ENCODE measurements around the gene SREBF2.

Gene SREBF2

GRCh38 chr22:41935509-41935908 is 102.6 kb downstream of the SREBF2 start:
- no peak for DNase-seq (ENCODE audit: low read depth)
- no peak overlapping the region for H3K4me3 ChIP-seq (ENCODE audit: low read depth, low read length)
- no peak for TF ChIP-seq MYC (IDR thresholded peaks at IDR 0.05; ENCODE audit: low read depth, low read length)
- no peak for TF ChIP-seq POLR2A (IDR thresholded peaks at IDR 0.05; ENCODE audit: extremely low read depth, insufficient read length)
- no peak for TF ChIP-seq CTCF (IDR thresholded peaks at IDR 0.05; ENCODE audit: low read depth, low read length)

GRCh38 chr22:41936894-41937169 is 103.9 kb downstream of the SREBF2 start:
- DNase-seq (ENCODE audit: low read depth) = no peak
- H3K4me3 ChIP-seq (ENCODE audit: low read depth, low read length) = no peak overlapping the region
- no peak for TF ChIP-seq POLR2A (IDR thresholded peaks at IDR 0.05; ENCODE audit: extremely low read depth, insufficient read length)
- TF ChIP-seq MAX (IDR thresholded peaks at IDR 0.05; ENCODE audit: low read depth, low read length) = no peak
- TF ChIP-seq MYC (IDR thresholded peaks at IDR 0.05; ENCODE audit: low read depth, low read length) = no peak
- TF ChIP-seq CTCF (IDR thresholded peaks at IDR 0.05; ENCODE audit: low read depth, low read length) = no peak

GRCh38 chr22:41939981-41940831 is 107.3 kb downstream of the SREBF2 start:
- TF ChIP-seq MAX (IDR thresholded peaks at IDR 0.05; ENCODE audit: low read depth, low read length) = no peak
- TF ChIP-seq MYC (IDR thresholded peaks at IDR 0.05; ENCODE audit: low read depth, low read length) = no peak
- no peak for TF ChIP-seq CTCF (IDR thresholded peaks at IDR 0.05; ENCODE audit: low read depth, low read length)
- TF ChIP-seq POLR2A (IDR thresholded peaks at IDR 0.05; ENCODE audit: extremely low read depth, insufficient read length) = no peak
- DNase-seq (ENCODE audit: low read depth) = peak; percentile 64
- H3K4me3 ChIP-seq (ENCODE audit: low read depth, low read length) = no peak overlapping the region

GRCh38 chr22:41940832-41941765 is 108.2 kb downstream of the SREBF2 start:
- TF ChIP-seq CTCF (IDR thresholded peaks at IDR 0.05; ENCODE audit: low read depth, low read length) (peak; percentile 59), POLR2A (IDR thresholded peaks at IDR 0.05; ENCODE audit: extremely low read depth, insufficient read length) (no peak), MYC (IDR thresholded peaks at IDR 0.05; ENCODE audit: low read depth, low read length) (no peak), MAX (IDR thresholded peaks at IDR 0.05; ENCODE audit: low read depth, low read length) (peak; percentile 56; the same call in 1 of the 2 replicates)
- no peak overlapping the region for H3K4me3 ChIP-seq (ENCODE audit: low read depth, low read length)
- peak; percentile 81 for DNase-seq (ENCODE audit: low read depth)

- no peak overlapping the region for H3K4me3 ChIP-seq (ENCODE audit: low read depth, low read length)
- TF ChIP-seq POLR2A (IDR thresholded peaks at IDR 0.05; ENCODE audit: extremely low read depth, insufficient read length) = no peak
- no peak for TF ChIP-seq MAX (IDR thresholded peaks at IDR 0.05; ENCODE audit: low read depth, low read length)
- TF ChIP-seq CTCF (IDR thresholded peaks at IDR 0.05; ENCODE audit: low read depth, low read length) = no peak
- no peak for TF ChIP-seq MYC (IDR thresholded peaks at IDR 0.05; ENCODE audit: low read depth, low read length)
- DNase-seq (ENCODE audit: low read depth) = no peak
These were observed 110.8 kb downstream of the SREBF2 start for GRCh38 chr22:41943661-41944209.
